Spinal cord (tissue), 10 donors: ENCODE results near the gene ZIC4. TPM values are rescaled to one million over a fixed set of nuclear protein-coding genes. Genes with fewer than 3 reads are reported as not detected.

Experiments used
- DNase-seq, 6 donors: peaks; one replicate each; pipeline versions ENCODE4 v3.0.0 to v3.0.0-alpha.2; 2013 to 2015; ENCODE audit warnings: low spot score in 6 of 6, low read depth in 4 of 6
- H3K27ac ChIP-seq: one replicate; pipeline ENCODE4 v1.5.1; 2013; ENCODE audit warnings: low read depth, low read length, control low read depth
- H3K27me3 ChIP-seq: one replicate; pipeline ENCODE4 v1.6.1; 2013; ENCODE audit warnings: low read length; ENCODE audit not compliant: control insufficient read depth, insufficient read depth
- H3K36me3 ChIP-seq: one replicate; pipeline ENCODE4 v1.6.1; 2013; ENCODE audit warnings: low read length; ENCODE audit not compliant: control insufficient read depth, insufficient read depth
- H3K4me1 ChIP-seq: one replicate; pipeline ENCODE4 v1.6.1; 2013; ENCODE audit warnings: low read length; ENCODE audit not compliant: control insufficient read depth, insufficient read depth
- H3K4me3 ChIP-seq: one replicate; pipeline ENCODE4 v1.5.1; 2013; ENCODE audit warnings: low read depth, low read length, control low read depth
- H3K9me3 ChIP-seq: one replicate; pipeline ENCODE4 v1.6.1; 2013; ENCODE audit warnings: low read length; ENCODE audit not compliant: control insufficient read depth, insufficient read depth
- WGBS: methylation state at CpG from one replicate; pipeline ENCODE4 v1.1.5; 2013; ENCODE audit warnings: missing lambda C conversion rate; ENCODE audit not compliant: insufficient coverage; 5-methylcytosine and 5-hydroxymethylcytosine counted together
- polyA plus RNA-seq, 2 donors: library from polyadenylated mRNA; unstranded; fragments of 120-200 nt; gene quantifications; one replicate each; pipeline ENCODE4 v1.2.1, GENCODE V29; 2013; ENCODE audit not compliant: insufficient read length in 2 of 2
- total RNA-seq, 2 donors: library from RNA; depleted of rRNA in 1 of 2; stranded (reverse); fragments of 120-200 nt in 1 of 2; fragments of >200 nt in 1 of 2; gene quantifications; one replicate each; pipeline versions ENCODE4 v1.2.3 to v1.2.4, GENCODE V29; 2013 to 2014
- donor health status: healthy.

The ZIC4 gene
- total and polyA plus RNA-seq, 4 donors = 12.2 to 33.0 (median 26.0) TPM

GRCh38 chr3:147400111-147400510 is 6.2 kb downstream of the ZIC4 start:
- H3K9me3 ChIP-seq = no peaks in the 10 kb centered on the region
- peaks cover 92% of the 10 kb centered on the region for H3K27me3 ChIP-seq
- peak overlapping the region; percentile 57 for H3K27ac ChIP-seq
- no peak overlapping the region for H3K4me3 ChIP-seq
- H3K4me1 ChIP-seq = peaks cover 49% of the 10 kb centered on the region
- peaks cover 6% of the 10 kb centered on the region for H3K36me3 ChIP-seq
- no peak for DNase-seq

DNA sequence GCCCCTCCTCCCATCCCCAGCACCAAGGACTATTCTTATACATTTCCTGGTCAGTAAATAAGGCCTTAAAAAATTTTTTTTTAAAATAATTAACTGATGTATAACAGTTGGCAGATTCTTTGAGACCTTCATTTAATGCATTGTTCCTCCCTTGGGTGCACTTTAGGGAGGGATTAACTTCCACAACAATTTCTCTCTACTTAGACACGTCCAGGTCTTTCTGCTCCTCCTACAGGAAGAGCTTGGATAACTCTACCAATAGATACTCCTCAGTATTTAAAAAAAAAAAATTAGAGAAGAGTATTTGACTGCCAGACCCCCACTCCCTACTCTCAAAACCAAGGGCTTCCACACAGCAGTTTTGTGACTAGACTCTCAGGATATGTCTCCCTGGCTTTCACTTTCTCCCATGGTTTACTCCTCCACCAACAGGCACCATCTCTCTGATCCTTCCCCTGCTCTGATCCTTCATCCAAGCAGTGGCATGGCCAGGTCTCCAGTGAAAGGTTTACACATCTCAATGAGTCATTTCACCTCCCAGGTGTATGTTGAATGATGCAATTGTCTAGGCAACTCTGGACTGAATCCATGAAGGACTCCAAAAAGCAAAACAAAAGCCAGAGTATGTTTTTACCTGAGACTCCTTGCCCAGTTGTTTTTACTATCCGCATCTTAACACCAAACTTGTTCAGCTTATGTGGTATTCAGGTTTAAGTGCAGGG is 7.4 kb downstream of the ZIC4 start:
- peaks cover 37% of the 10 kb centered on the region for H3K4me1 ChIP-seq
- peak in 2 of 6 donors; percentile 35 to 76 for DNase-seq
- H3K36me3 ChIP-seq = peaks cover 6% of the 10 kb centered on the region
- H3K27me3 ChIP-seq = peaks cover 92% of the 10 kb centered on the region
- H3K4me3 ChIP-seq = peak overlapping the region; percentile 57
- no peaks in the 10 kb centered on the region for H3K9me3 ChIP-seq
- no CpG with 5 or more reads among the region's 2 CpGs for WGBS
- peak overlapping the region; percentile 98 for H3K27ac ChIP-seq

DNA sequence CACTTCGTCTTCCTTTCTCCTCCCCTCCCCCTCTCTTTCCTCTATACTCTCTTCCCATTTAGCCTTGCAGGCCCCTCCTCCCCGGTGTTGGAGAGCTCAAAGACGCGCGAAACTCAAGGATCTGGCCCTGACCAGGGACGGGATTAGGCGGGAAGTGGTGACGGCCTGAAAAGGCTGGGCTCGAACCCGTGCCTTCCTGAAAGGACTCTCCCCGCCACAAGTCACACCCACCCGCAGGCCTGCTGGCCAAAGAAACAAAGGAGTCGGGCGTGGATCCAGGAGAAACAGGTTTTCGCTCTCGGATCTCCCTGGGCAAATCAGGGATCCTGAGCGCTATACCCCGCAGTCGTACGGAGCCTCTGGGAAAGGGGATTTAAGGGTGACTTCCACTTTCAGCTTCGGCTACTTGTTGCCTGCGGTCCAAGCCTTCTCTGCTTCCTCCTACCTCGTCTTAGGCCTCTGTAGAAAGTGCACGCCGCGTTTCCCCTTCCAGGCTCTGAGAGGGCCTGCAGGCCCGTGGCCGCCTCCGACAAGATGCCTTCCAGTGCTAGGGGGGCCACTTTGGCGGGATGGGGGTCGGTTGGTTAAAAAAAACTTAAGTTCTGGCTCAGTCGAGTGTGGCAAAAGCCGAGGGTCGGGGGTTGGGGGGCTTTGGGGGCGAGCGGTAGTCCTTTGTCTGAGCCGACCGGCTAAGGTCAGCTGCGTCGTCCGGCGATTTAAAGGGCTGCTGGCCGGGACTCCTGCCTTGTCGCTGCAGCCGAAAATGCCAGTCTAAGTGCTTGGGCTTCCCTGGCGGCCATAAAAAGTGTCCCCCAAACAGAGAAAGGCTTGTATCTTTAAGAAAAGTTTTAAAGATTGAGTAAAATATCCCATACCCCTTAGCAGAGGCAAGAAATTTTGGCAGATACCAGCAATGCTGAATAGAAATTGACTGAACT is 8.2 kb downstream of the ZIC4 start:
- WGBS = 14% methylated on average over 34 of the region's 46 CpGs
- Histone ChIP-seq H3K4me1 (peaks cover 38% of the 10 kb centered on the region), H3K36me3 (peaks cover 11% of the 10 kb centered on the region), H3K9me3 (no peaks in the 10 kb centered on the region), H3K27ac (peak overlapping the region; percentile 98), H3K27me3 (peaks cover 92% of the 10 kb centered on the region), H3K4me3 (peak overlapping the region; percentile 57)
- peak in 3 of 6 donors; percentile 22 to 78 (median 65) for DNase-seq

DNA sequence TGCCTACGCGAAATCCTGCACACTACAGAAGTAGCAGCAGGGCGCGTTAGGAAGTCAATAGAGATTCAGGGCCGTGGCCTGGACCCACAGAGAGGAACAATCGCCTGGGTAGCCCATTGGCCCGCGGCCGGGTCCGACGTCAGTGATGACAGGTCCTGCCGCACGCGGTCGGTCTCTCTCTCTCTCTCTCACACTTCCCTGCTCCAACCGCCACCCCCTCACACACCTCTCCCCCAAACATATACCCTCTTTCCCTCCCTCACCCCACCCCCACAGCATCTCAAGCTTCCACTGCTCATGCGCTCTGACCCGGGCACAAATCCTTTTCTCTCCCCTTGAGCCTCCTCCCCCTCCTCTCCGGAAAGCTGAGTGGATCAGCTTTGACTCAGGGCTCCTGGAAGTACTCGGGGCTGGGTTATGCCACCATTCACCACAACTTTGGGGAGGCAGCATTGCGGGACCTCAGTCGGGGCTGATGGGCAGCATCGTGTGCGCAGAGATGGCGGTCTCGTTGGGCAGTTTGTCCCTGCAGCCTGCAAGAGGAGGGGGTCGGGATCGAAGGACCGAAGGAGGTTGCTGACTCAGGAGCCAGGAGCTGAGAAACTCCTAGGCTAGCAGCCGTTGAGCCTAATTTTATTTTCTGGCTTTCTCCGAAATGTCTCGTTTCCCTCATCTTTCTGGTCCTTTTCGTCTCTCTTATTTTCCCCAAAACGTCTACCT is 9.0 kb downstream of the ZIC4 start:
- peaks cover 98% of the 10 kb centered on the region for H3K27me3 ChIP-seq
- no peaks in the 10 kb centered on the region for H3K9me3 ChIP-seq
- WGBS = 4% methylated on average over 34 of the region's 34 CpGs
- peak in 3 of 6 donors; percentile 61 to 96 (median 92) for DNase-seq
- H3K4me3 ChIP-seq = peak overlapping the region; percentile 57
- H3K4me1 ChIP-seq = peaks cover 44% of the 10 kb centered on the region
- H3K36me3 ChIP-seq = peaks cover 11% of the 10 kb centered on the region
- H3K27ac ChIP-seq = peak overlapping the region; percentile 98

GRCh38 chr3:147396712-147397046 is 9.7 kb downstream of the ZIC4 start:
- Histone ChIP-seq H3K27ac (peak overlapping the region; percentile 98), H3K27me3 (peaks cover 99% of the 10 kb centered on the region), H3K36me3 (peaks cover 11% of the 10 kb centered on the region), H3K9me3 (no peaks in the 10 kb centered on the region), H3K4me1 (peaks cover 51% of the 10 kb centered on the region), H3K4me3 (peak overlapping the region; percentile 57)
- no peak for DNase-seq
- WGBS = 16% methylated on average over 6 of the region's 17 CpGs

DNA sequence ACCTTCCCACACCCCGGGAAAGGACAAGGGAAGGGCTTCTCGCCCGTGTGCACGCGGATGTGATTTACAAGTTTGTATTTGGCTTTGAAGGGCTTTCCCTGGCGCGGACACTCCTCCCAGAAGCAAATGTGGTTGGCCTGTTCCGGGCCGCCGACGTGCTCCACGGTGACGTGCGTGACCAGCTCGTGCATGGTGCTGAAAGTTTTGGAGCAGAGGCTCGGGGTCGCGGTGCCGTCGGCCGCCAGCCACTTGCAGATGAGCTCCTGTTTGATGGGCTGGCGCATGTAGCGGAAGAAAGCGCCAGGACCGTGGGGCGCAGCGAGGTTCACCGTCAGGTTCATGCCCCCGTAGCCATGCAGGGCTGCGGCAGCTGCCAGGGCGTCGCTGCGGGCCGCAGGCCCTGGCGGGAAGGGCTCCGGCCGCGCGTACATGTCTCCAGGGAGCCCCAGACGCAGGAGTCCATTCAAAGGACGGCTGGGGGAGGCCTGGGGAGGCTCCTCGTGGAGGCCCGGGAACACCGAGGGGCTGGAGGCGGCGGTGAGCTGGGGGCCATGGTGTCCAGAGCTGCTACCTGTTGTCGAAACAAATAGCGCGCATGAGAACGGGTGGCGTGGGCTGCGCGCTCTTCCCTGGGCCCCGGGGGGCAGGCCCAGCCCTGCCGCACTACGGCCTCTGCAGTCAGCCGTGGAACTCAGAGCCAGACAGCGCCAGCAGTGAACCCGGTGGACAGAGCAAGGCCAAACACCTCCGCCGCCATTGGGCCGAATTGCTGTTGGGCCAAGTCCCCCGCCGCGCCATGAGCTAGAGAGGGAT is 10.2 kb downstream of the ZIC4 start:
- WGBS = 8% methylated on average over 65 of the region's 65 CpGs
- Histone ChIP-seq H3K36me3 (peaks cover 11% of the 10 kb centered on the region), H3K4me3 (peak overlapping the region; percentile 57), H3K27me3 (peaks cover 99% of the 10 kb centered on the region), H3K4me1 (peaks cover 53% of the 10 kb centered on the region), H3K9me3 (no peaks in the 10 kb centered on the region), H3K27ac (peak overlapping the region; percentile 98)
- DNase-seq = peak in 2 of 6 donors; percentile 66 to 70

- WGBS = no CpG with 5 or more reads among the region's 5 CpGs
- H3K27me3 ChIP-seq = peaks cover 100% of the 10 kb centered on the region
- peak in 2 of 6 donors; percentile 24 to 69 for DNase-seq
- H3K27ac ChIP-seq = peak overlapping the region; percentile 98
- H3K4me1 ChIP-seq = peaks cover 61% of the 10 kb centered on the region
- H3K9me3 ChIP-seq = no peaks in the 10 kb centered on the region
- H3K4me3 ChIP-seq = peak overlapping the region; percentile 57
- H3K36me3 ChIP-seq = peaks cover 17% of the 10 kb centered on the region
These were observed 11.5 kb downstream of the ZIC4 start for GRCh38 chr3:147394884-147395225.

GRCh38 chr3:147393943-147394883 is 12.1 kb downstream of the ZIC4 start:
- H3K36me3 ChIP-seq = peaks cover 17% of the 10 kb centered on the region
- no peaks in the 10 kb centered on the region for H3K9me3 ChIP-seq
- DNase-seq = peak in 3 of 6 donors; percentile 22 to 77 (median 70)
- WGBS = 16% methylated on average over 13 of the region's 31 CpGs
- peaks cover 100% of the 10 kb centered on the region for H3K27me3 ChIP-seq
- peak overlapping the region; percentile 57 for H3K4me3 ChIP-seq
- peak overlapping the region; percentile 98 for H3K27ac ChIP-seq
- peaks cover 63% of the 10 kb centered on the region for H3K4me1 ChIP-seq
